CD1c-positive myeloid dendritic cell (primary cell): ENCODE measurements around the gene MCF2L.

Experiments
- DNase-seq: peaks from one replicate; pipeline ENCODE4 v3.0.0-alpha.2; 2016; ENCODE audit errors: extremely low spot score

Gene MCF2L

DNA sequence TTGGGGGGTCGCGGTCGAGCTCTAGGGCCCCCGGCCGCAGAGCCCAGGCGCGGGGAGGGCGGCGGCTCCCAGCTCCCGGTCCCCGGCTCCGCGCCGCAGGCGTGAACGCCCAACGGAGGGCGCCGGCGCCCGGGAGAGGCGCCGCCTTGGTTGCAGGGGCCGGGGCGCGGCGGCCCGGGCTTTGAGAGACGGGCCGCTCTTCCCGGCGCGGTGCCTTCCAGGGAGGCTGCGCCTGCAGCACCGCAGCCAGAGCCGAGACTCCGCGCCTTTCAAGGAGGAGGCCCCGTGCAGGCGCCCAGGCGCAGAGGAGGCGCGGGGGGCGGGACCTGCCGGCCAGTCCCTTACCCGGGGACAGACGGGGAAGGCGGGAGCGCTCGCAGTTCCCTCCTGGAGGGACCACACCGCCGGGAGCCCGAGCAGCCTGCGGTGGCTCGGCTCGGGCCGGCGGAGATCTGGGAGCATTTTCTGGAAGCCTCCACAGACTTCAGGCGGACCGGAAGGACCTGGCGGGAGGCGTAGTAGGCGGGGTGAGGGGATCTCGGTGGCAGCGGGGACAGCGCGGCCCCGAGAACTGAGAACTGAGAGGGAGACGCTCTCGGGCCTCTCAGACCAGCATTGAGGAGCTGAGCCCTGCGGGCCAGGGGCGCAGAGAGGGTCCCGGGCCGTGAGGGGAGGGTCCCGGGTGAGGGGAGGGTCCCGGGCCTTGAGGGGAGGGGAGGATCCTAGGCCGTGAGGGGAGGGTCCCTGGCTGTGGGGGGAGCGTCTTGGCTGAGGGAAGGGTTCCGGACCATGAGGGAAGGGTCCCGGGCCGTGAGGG lies 25.5 kb upstream of the MCF2L start:
- DNase-seq: peak; percentile 43

- no peak for DNase-seq
Observed at GRCh38 chr13:112947796-112948195, 21.2 kb upstream of the MCF2L start.

GRCh38 chr13:112951674-112952371 lies 17.2 kb upstream of the MCF2L start:
- no peak for DNase-seq

DNA sequence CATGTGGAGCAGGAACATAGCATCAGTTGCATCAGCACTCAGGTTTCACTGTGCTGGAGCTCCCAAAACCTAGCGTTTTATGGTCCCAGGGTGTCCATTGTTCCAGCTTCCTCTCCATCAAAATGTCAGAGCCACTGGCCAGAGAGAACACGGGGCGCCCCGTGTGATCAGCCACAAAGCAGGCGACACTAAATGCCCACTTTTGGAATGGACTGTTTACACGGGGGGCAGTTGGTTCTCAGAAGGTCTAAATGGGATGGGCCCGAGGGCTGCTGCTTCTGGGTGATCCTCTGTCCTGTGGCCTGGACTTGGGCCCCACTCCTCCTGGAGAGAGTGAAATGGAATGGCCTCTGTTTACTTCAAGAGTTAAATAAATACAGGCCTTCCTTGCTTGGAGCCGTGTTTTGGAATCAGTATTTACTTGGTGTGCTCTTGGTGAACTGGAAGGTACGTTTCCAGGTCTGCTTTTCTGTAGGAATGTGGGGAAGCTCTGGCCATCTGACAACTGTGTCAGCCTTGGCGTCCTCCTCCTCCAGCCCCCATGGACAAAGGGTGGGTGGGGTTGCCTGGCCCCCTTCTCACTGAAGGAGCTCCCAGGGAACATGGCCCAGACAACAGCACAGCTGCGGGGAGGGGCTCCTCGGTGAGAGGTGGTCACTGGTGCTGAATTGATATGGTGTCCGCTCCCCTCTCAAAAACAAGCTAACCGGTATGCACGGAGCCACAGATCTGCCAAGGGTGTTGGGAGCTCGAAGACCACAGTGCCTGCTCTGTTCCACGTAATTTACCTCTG lies 16.1 kb upstream of the MCF2L start:
- no peak for DNase-seq

DNA sequence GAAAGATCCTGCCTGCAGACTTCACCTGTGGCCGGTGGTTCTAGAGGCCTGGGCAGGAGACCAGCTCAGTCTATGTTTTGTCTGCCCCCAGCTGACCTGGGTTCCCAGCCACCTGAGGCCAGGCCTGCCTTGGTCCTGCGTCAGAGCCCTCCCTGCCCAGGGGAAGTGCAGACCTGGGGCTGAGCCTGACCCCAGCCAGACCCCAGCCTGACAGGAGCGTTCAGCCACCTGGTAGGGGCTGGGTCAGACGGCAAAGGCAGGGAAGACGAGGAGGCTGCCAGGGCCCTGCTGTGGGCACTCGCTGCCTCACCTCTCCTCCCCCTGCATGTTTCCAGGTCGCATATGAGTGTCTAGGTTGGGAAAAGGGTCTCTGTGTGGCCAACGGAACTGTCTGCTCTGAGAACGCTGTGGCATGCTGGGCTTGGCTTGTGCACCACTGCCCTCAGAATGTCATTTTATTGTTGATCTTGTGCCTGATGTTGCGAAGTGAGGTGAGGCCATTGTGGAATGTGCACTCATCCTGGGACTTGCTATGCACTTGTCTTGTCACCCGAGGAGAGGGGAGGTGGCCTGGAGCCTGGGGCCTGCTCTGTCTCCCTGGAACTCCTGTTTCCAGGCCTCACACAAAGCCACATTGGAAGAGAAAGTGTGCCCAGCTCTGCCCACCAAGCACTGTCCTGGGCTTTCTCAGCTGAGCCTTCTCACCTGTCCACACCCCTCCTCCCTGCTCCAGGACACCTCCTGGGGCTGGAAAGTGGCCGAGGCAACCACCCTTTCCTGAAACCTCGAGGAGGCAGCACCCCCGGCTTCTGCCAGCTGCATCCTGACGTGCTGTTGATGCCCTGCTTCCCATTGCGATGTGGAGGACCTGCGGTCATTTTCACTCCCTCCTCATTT lies 15.2 kb upstream of the MCF2L start:
- DNase-seq: no peak

GRCh38 chr13:112954488-112955270 lies 14.3 kb upstream of the MCF2L start:
- no peak for DNase-seq

GRCh38 chr13:112955271-112955937 lies 13.6 kb upstream of the MCF2L start:
- DNase-seq: no peak

GRCh38 chr13:112955956-112956355 lies 13.1 kb upstream of the MCF2L start:
- no peak for DNase-seq

DNA sequence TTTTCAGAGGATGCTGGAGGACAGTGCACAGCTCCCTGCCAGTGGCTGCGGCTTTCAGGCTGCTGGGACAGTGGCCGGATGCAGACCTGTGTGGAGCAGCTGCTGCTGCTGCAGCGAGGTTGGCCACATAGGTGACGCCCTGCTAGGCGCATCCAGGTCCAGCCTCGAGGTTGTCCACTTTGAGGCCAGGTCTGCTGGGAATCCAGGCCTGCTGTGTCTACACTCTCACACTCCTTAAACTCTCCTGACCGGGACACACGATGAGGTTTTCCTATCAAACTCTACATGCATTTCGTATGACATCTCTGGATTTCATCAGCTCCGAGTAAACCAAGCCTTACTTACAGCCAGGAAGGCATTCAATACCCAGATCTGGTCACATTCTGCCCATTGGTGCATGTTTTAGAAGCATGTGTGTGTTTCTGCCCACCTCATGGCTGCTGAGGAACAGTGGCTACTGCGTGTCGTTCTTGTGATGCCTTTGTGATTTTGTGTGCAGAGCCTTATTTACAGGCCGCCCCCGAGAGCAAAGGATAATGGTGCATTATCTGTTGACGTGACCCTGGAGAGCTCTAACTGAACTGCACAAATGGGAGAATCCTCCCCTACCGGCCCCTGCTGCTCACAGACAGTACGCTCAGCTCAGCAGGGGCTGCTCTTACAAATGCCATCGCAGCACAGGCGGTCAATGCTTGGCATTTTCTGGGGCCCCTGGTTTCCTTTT lies 12.3 kb upstream of the MCF2L start:
- DNase-seq: no peak

- no peak for DNase-seq
Observed at GRCh38 chr13:112957295-112957677, 11.7 kb upstream of the MCF2L start.

- DNase-seq: no peak
Observed at GRCh38 chr13:112958127-112958989, 10.7 kb upstream of the MCF2L start.

DNA sequence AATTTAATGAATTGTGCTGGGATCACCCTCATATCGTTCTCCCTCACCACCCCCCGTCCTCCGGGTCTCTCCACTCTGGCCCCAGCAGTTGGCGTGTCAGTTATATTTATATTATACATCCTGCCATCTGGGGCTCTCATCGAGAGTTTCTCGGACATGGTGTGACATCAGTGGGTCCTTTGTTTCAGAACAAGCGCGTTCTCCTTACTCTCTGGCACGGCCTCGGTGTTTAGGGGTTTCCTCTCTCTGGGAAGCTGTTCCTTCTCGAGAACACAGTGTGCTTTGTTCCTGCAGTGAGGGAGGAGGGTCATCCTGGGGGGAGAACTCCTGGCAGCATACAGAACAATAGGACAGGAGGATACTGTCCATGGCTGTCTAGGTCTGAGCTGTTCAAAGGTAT lies 9.8 kb upstream of the MCF2L start:
- no peak for DNase-seq

DNA sequence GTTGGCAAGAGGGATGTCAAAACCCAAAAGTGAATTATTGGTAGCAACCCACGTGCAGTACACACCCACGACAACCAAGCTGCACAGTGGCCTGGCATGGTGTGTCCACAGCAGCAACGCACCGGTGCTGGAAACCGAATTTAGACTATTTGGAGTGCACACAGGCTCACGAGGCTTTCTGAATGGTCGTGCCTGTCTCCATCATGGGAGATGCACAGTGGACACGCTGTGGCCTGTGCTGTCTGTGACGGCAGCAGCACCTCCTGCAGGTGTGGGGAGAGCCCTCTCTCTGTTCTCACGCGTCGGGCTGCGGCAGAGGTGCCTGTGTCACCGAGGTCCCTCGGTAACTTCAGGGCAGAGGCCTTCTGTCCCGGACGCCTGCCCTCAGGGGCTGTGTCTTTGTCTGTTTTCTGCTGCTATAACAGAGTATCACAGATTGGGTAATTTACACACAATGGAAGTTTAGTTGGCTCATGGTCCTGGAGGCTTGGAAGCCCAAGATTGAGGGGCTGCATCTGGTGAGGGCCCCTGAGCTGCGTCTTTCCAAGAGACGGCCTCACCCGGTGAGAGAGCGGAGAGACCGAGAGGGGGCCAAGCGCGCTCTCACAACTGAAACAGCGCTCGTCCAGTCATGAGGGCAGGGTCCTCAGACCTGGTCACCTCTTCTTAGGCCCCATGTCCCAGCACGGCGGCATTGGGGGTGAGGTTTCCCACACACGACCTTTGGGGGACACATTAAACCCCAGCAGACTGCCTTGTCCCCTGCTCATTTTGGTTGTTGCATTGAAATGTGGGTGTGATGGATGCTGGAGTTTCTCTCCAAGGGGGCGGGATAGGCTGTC lies 9.1 kb upstream of the MCF2L start:
- DNase-seq: no peak

- DNase-seq: no peak
Observed at GRCh38 chr13:112960706-112961105, 8.3 kb upstream of the MCF2L start.

- DNase-seq: no peak
Observed at GRCh38 chr13:112961457-112962369, 7.3 kb upstream of the MCF2L start.

DNA sequence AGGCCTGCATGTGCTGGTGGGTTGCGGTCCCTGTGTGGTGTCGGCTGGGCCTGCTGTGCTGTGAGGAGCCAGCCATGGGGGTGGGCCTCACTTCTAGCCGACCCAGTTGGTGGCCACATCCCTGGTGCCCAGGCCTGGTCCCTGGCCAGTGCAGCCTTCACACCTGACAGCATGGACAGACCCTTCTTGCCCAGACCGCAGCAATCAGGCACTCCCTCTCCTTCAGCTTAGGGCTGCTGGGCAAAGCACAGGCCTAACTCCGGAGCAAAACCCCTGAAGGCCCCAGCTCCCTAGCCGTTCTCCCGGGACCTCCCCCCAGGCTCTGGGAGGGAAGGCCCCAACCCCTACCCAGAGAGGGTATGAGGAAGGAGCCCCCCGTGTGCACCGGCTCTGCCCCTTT lies 6.6 kb upstream of the MCF2L start:
- no peak for DNase-seq
